ENCODE results near the gene ATOH8. TPM values are rescaled to one million over a fixed set of nuclear protein-coding genes. Genes with fewer than 3 reads are reported as not detected.

ATOH8 gene
- total and polyA plus RNA-seq, 2 donors (not counting 1 experiment from before 2014, with no cell fraction given) = not detected

- Histone ChIP-seq H3K9me3 (ENCODE audit: control extremely low read depth in 1 of 3, control insufficient read depth in 2 of 3, insufficient read depth in 1 of 3, low read length in 2 of 3) (no peaks in the 10 kb centered on the region), H3K27ac (ENCODE audit: low read length in 2 of 2) (no peak overlapping the region), H2AFZ (ENCODE audit: insufficient read depth, low read depth, low read length, poor library complexity, severe bottlenecking) (no peak overlapping the region), H3K9ac (ENCODE audit: low read length) (no peak overlapping the region), H3K79me2 (ENCODE audit: control insufficient read depth, insufficient read depth, low read length) (no peaks in the 10 kb centered on the region), H4K20me1 (ENCODE audit: control insufficient read depth, insufficient read depth, low read length, poor library complexity, severe bottlenecking) (no peaks in the 10 kb centered on the region), H3K4me1 (ENCODE audit: control insufficient read depth in 2 of 2, insufficient read depth in 2 of 2, low read length in 2 of 2) (no peaks in the 10 kb centered on the region), H3K36me3 (replicated peaks in 1 of 2; ENCODE audit: control extremely low read depth in 1 of 2, control insufficient read depth in 1 of 2, extremely low read depth in 1 of 2, insufficient read depth in 2 of 2, low read length in 1 of 2) (no peaks in the 10 kb centered on the region), H3K4me3 (ENCODE audit: control extremely low read depth in 1 of 5, extremely low read depth in 1 of 5, insufficient read depth in 1 of 5, low read depth in 2 of 5, low read length in 4 of 5) (no peak overlapping the region), H3K4me2 (replicated peaks; ENCODE audit: low read depth, low read length, poor library complexity, severe bottlenecking) (no peak overlapping the region), H3K27me3 (replicated peaks in 1 of 4; ENCODE audit: control extremely low read depth in 1 of 4, control insufficient read depth in 3 of 4, insufficient read depth in 4 of 4, low read length in 3 of 4) (peaks cover 0 to 13% (median 4%) of the 10 kb centered on the region in 4 experiments)
- intact Hi-C loops (cut with micrococcal nuclease) = no loop called here
- Mint-ChIP-seq H3K27ac (no peak overlapping the region), H3K4me3 (no peak overlapping the region), H3K4me1 (no peaks in the 10 kb centered on the region), H3K9me3 (ENCODE audit: insufficient read depth) (no peaks in the 10 kb centered on the region), H3K27me3 (peaks cover 35% of the 10 kb centered on the region)
- CTCF ChIA-PET = interaction anchor here (1.3 to 5.8 kb wide), 3 partner anchors 8 to 77 kb away, joined by 4 to 35 read pairs (median 10); no protein-coding TSS in a partner anchor
- DNase-seq = no peak
- no peak for ATAC-seq (ENCODE audit: low read depth)
- POLR2A ChIA-PET = interaction anchor here (0.7 kb wide), 1 partner anchor 372 kb away, joined by 7 read pairs; no protein-coding TSS in a partner anchor
- 60% methylated on average over 1 of the region's 7 CpGs for WGBS (ENCODE audit: insufficient coverage)
- no peak for TF ChIP-seq EZH2 (IDR thresholded peaks at IDR 0.05; ENCODE audit: borderline replicate concordance, insufficient read depth, low read depth, low read length, poor library complexity, severe bottlenecking)
These were observed 17.1 kb upstream of the ATOH8 start for GRCh38 chr2:85736456-85737355.

GRCh38 chr2:85737481-85737880 is 16.3 kb upstream of the ATOH8 start:
- no peak overlapping the region for H2AFZ ChIP-seq (ENCODE audit: insufficient read depth, low read depth, low read length, poor library complexity, severe bottlenecking)
- H3K27ac ChIP-seq (ENCODE audit: low read length in 2 of 2) = no peak overlapping the region
- H3K9me3 ChIP-seq (ENCODE audit: control extremely low read depth in 1 of 3, control insufficient read depth in 2 of 3, insufficient read depth in 1 of 3, low read length in 2 of 3) = no peaks in the 10 kb centered on the region
- peaks cover 43% of the 10 kb centered on the region for H3K27me3 Mint-ChIP-seq
- H3K79me2 ChIP-seq (ENCODE audit: control insufficient read depth, insufficient read depth, low read length) = no peaks in the 10 kb centered on the region
- H3K27me3 ChIP-seq (replicated peaks in 1 of 4; ENCODE audit: control extremely low read depth in 1 of 4, control insufficient read depth in 3 of 4, insufficient read depth in 4 of 4, low read length in 3 of 4) = peaks cover 0 to 17% (median 5%) of the 10 kb centered on the region in 4 experiments
- DNase-seq = no peak
- WGBS (ENCODE audit: insufficient coverage) = 91% methylated on average over 4 of the region's 4 CpGs
- no peak for TF ChIP-seq EZH2 (IDR thresholded peaks at IDR 0.05; ENCODE audit: borderline replicate concordance, insufficient read depth, low read depth, low read length, poor library complexity, severe bottlenecking)
- no peak for TF ChIP-seq CTCF (IDR thresholded peaks at IDR 0.05)
- H3K4me2 ChIP-seq (replicated peaks; ENCODE audit: low read depth, low read length, poor library complexity, severe bottlenecking) = no peak overlapping the region
- no peak overlapping the region for H3K4me3 Mint-ChIP-seq
- H3K4me3 ChIP-seq (ENCODE audit: control extremely low read depth in 1 of 5, extremely low read depth in 1 of 5, insufficient read depth in 1 of 5, low read depth in 2 of 5, low read length in 4 of 5) = no peak overlapping the region
- no peaks in the 10 kb centered on the region for H3K4me1 ChIP-seq (ENCODE audit: control insufficient read depth in 2 of 2, insufficient read depth in 2 of 2, low read length in 2 of 2)
- no peak overlapping the region for H3K27ac Mint-ChIP-seq
- H3K4me1 Mint-ChIP-seq = no peaks in the 10 kb centered on the region
- intact Hi-C loops (cut with micrococcal nuclease) = no loop called here
- H3K9ac ChIP-seq (ENCODE audit: low read length) = no peak overlapping the region
- no peak for ATAC-seq (ENCODE audit: low read depth)
- CTCF ChIA-PET = interaction anchor here (2.6 kb wide), 1 partner anchor 8 kb away, joined by 10 read pairs; no protein-coding TSS in a partner anchor
- POLR2A ChIA-PET = no interaction called here
- no peaks in the 10 kb centered on the region for H3K9me3 Mint-ChIP-seq (ENCODE audit: insufficient read depth)
- H3K36me3 ChIP-seq (replicated peaks in 1 of 2; ENCODE audit: control extremely low read depth in 1 of 2, control insufficient read depth in 1 of 2, extremely low read depth in 1 of 2, insufficient read depth in 2 of 2, low read length in 1 of 2) = no peaks in the 10 kb centered on the region
- H4K20me1 ChIP-seq (ENCODE audit: control insufficient read depth, insufficient read depth, low read length, poor library complexity, severe bottlenecking) = no peaks in the 10 kb centered on the region
